Sigmoid colon (tissue), 4 donors: ENCODE results near the gene GABPB2.

Experiments used
- CTCF ChIP-seq, 4 experiments: fragments of 450-650 bp in 3 of 4; fragments of 200-600 bp in 1 of 4; IDR thresholded peaks; one replicate each; pipeline ENCODE4 v1.5.1; 2016 to 2019; ENCODE audit warnings: antibody characterized with exemption in 4 of 4, mild to moderate bottlenecking in 3 of 4, moderate library complexity in 2 of 4
- EP300 ChIP-seq, 4 donors: sonication (generic); formaldehyde crosslinking; IDR thresholded peaks; one replicate each; pipeline ENCODE4 v1.6.1; 2017; ENCODE audit warnings: antibody characterized with exemption in 4 of 4

- no peak for TF ChIP-seq EP300 (IDR thresholded peaks at IDR 0.05)
- no peak for TF ChIP-seq CTCF (IDR thresholded peaks at IDR 0.05)
These were observed 3.4 kb upstream of the GABPB2 start for GRCh38 chr1:151067185-151067584.
